Measurements from ENCODE around the gene PRKCI.

GRCh38 chr3:170274641-170275040 is 52.4 kb downstream of the PRKCI start:
- TF ChIP-seq, protein P1, sequence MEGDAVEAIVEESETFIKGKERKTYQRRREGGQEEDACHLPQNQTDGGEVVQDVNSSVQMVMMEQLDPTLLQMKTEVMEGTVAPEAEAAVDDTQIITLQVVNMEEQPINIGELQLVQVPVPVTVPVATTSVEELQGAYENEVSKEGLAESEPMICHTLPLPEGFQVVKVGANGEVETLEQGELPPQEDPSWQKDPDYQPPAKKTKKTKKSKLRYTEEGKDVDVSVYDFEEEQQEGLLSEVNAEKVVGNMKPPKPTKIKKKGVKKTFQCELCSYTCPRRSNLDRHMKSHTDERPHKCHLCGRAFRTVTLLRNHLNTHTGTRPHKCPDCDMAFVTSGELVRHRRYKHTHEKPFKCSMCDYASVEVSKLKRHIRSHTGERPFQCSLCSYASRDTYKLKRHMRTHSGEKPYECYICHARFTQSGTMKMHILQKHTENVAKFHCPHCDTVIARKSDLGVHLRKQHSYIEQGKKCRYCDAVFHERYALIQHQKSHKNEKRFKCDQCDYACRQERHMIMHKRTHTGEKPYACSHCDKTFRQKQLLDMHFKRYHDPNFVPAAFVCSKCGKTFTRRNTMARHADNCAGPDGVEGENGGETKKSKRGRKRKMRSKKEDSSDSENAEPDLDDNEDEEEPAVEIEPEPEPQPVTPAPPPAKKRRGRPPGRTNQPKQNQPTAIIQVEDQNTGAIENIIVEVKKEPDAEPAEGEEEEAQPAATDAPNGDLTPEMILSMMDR (IDR thresholded peaks at IDR 0.05), result no peak
- no peak for TF ChIP-seq POLR2A (IDR thresholded peaks at IDR 0.05)

Data from lower leg skin (tissue), 3 donors.